IMR-90 (cell line): ENCODE data around the gene HEBP1. TPM values are rescaled to one million over a fixed set of nuclear protein-coding genes. Genes with fewer than 3 reads are reported as not detected.

ENCODE experiments used
- ATAC-seq: fragments of 200-7000 bp; cut with Tn5 transposase; 2 replicates; pipeline ENCODE4 v1.9.1; 2020; ENCODE audit warnings: low read depth, mild to moderate bottlenecking, moderate library complexity
- BruUV-seq: library from RNA; stranded (reverse); fragments of 400-500 nt; replicated peaks from 2 replicates; lab custom pipeline; 2021; lab: Mats Ljungman, UMichigan
- CTCF ChIA-PET: fragments of 300-600 bp; formaldehyde crosslinking; extraction: SDS; loops from one replicate; lab custom pipeline; 2021; ENCODE audit warnings: antibody characterized with exemption; lab: Yijun Ruan, JAX
- POLR2A ChIA-PET: fragments of 300-600 bp; sonication (Branson Sonifier 250); formaldehyde crosslinking; loops from one replicate; lab custom pipeline; 2022; ENCODE audit warnings: antibody characterized with exemption; ENCODE audit not compliant: unreplicated experiment; lab: Charles Lee
- DNase-seq: peaks from one replicate; pipeline ENCODE4 v3.0.0; 2013
- H2AFZ ChIP-seq: replicated peaks from 2 replicates; pipeline ENCODE3; 2013; ENCODE audit warnings: low read length, mild to moderate bottlenecking; ENCODE audit not compliant: poor library complexity
- H2AK5ac ChIP-seq: 2 replicates; pipeline ENCODE4 v1.6.1; 2013; ENCODE audit warnings: low read depth, low read length, inconsistent platforms
- H2AK9ac ChIP-seq: replicated peaks from 2 replicates; pipeline ENCODE3; 2013; ENCODE audit warnings: mild to moderate bottlenecking, low read depth, low read length, moderate library complexity; ENCODE audit not compliant: poor library complexity
- H2BK120ac ChIP-seq: 2 replicates; pipeline ENCODE4 v1.6.1; 2013; ENCODE audit warnings: low read depth, low read length, inconsistent platforms
- H2BK15ac ChIP-seq: 3 replicates; pipeline ENCODE4 v1.6.1; 2013; ENCODE audit warnings: low read depth, low read length, inconsistent platforms
- H2BK20ac ChIP-seq: 2 replicates; pipeline ENCODE4 v1.6.1; 2013; ENCODE audit warnings: low read depth, mild to moderate bottlenecking, inconsistent platforms, low read length, moderate library complexity
- H2BK5ac ChIP-seq: 2 replicates; pipeline ENCODE4 v1.6.1; 2013; ENCODE audit warnings: mild to moderate bottlenecking, low read depth, low read length, inconsistent platforms; ENCODE audit not compliant: poor library complexity, severe bottlenecking
- H3K14ac ChIP-seq: replicated peaks from 2 replicates; pipeline ENCODE4 v1.6.1; 2013; ENCODE audit warnings: low read depth, low read length, inconsistent platforms
- H3K18ac ChIP-seq: 2 replicates; pipeline ENCODE4 v1.6.1; 2013; ENCODE audit warnings: low read depth, low read length, control low read depth
- H3K23ac ChIP-seq: 2 replicates; pipeline ENCODE4 v1.6.1; 2013; ENCODE audit warnings: low read depth, low read length, inconsistent platforms
- H3K27ac ChIP-seq: 2 replicates; pipeline ENCODE4 v1.5.1; 2013; ENCODE audit warnings: mild to moderate bottlenecking, control low read depth, low read length; ENCODE audit not compliant: insufficient read depth
- H3K27me3 ChIP-seq: 2 replicates; pipeline ENCODE4 v1.6.1; 2013; ENCODE audit warnings: low read length; ENCODE audit not compliant: control insufficient read depth, insufficient read depth
- H3K36me3 ChIP-seq: 2 replicates; pipeline ENCODE4 v1.6.1; 2013; ENCODE audit warnings: low read length, mixed read lengths; ENCODE audit not compliant: control insufficient read depth, insufficient read depth
- H3K4ac ChIP-seq: 2 replicates; pipeline ENCODE4 v1.6.1; 2013; ENCODE audit warnings: low read depth, low read length, inconsistent platforms
- H3K4me1 ChIP-seq: 2 replicates; pipeline ENCODE4 v1.6.1; 2013; ENCODE audit warnings: low read length, mixed read lengths; ENCODE audit not compliant: control insufficient read depth, insufficient read depth
- H3K4me2 ChIP-seq: 2 replicates; pipeline ENCODE4 v1.6.1; 2013; ENCODE audit warnings: low read depth, mild to moderate bottlenecking, control low read depth, low read length, moderate library complexity
- H3K4me3 ChIP-seq: 2 replicates; pipeline ENCODE4 v1.5.1; 2013; ENCODE audit warnings: low read depth, mild to moderate bottlenecking, control low read depth, low read length, moderate library complexity; ENCODE audit not compliant: insufficient read depth
- H3K56ac ChIP-seq: 2 replicates; pipeline ENCODE4 v1.6.1; 2013; ENCODE audit warnings: low read length, inconsistent platforms; ENCODE audit not compliant: insufficient read depth; ENCODE audit errors: extremely low read depth
- H3K79me1 ChIP-seq, 2 experiments: 2 replicates each; pipeline ENCODE4 v1.6.1; 2013; ENCODE audit warnings: low read length in 2 of 2, inconsistent platforms in 1 of 2, low read depth in 1 of 2
- H3K9ac ChIP-seq: 2 replicates; pipeline ENCODE4 v1.6.1; 2013; ENCODE audit warnings: low read depth, low read length, control low read depth
- H3K9me1 ChIP-seq: 2 replicates; pipeline ENCODE4 v1.6.1; 2013; ENCODE audit warnings: low read length, inconsistent platforms; ENCODE audit not compliant: insufficient read depth
- H3K9me3 ChIP-seq: 2 replicates; pipeline ENCODE4 v1.6.1; 2013; ENCODE audit warnings: low read length; ENCODE audit not compliant: control insufficient read depth, insufficient read depth
- H4K20me1 ChIP-seq: 2 replicates; pipeline ENCODE4 v1.6.1; 2013; ENCODE audit warnings: low read length, inconsistent platforms; ENCODE audit not compliant: insufficient read depth
- H4K5ac ChIP-seq: 2 replicates; pipeline ENCODE4 v1.6.1; 2013; ENCODE audit warnings: mild to moderate bottlenecking, low read depth, low read length, control low read depth
- H4K8ac ChIP-seq, 2 experiments: 2 replicates each; pipeline ENCODE4 v1.6.1; 2013; ENCODE audit warnings: low read depth in 2 of 2, low read length in 2 of 2, control low read depth in 1 of 2, inconsistent platforms in 1 of 2
- H4K91ac ChIP-seq: 2 replicates; pipeline ENCODE4 v1.6.1; 2013; ENCODE audit warnings: low read depth, low read length, inconsistent platforms; ENCODE audit not compliant: insufficient read depth
- CEBPB ChIP-seq: IDR thresholded peaks from 2 replicates; pipeline ENCODE4 v1.6.1; 2012; ENCODE audit warnings: low read depth, low read length, improper control_type of control experiment
- CHD1 ChIP-seq: IDR thresholded peaks from 2 replicates; pipeline ENCODE4 v1.6.1; 2012; ENCODE audit warnings: low read depth, low read length, improper control_type of control experiment
- FOS ChIP-seq: fragments of 150-350 bp; IDR thresholded peaks from 2 replicates; pipeline ENCODE4 v1.6.1; 2016; ENCODE audit warnings: low read depth, low read length
- MAFK ChIP-seq: IDR thresholded peaks from 2 replicates; pipeline ENCODE4 v1.6.1; 2012; ENCODE audit warnings: low read depth, low read length, improper control_type of control experiment
- MXI1 ChIP-seq: IDR thresholded peaks from 2 replicates; pipeline ENCODE4 v1.6.1; 2012; ENCODE audit warnings: low read depth, mild to moderate bottlenecking, low read length, moderate library complexity, borderline replicate concordance
- POLR2A ChIP-seq: IDR thresholded peaks from 2 replicates; pipeline ENCODE4 v1.6.1; 2012; ENCODE audit warnings: mild to moderate bottlenecking, low read depth, low read length
- RFX5 ChIP-seq: IDR thresholded peaks from 2 replicates; pipeline ENCODE4 v1.8.0; 2012; ENCODE audit warnings: low read depth, mild to moderate bottlenecking, low read length, moderate library complexity
- dilution Hi-C: fragments of 300-500 bp; cut with HindIII; formaldehyde crosslinking; loops from one replicate; pipeline ENCODE4 v1.14.3; 2018; ENCODE audit warnings: low sequenced_read_pairs; ENCODE audit not compliant: unreplicated experiment
- in situ Hi-C: fragments of 300-500 bp; cut with MboI; formaldehyde crosslinking; loops from 3 replicates; pipeline ENCODE4 v1.14.3; 2019; ENCODE audit warnings: low sequenced_read_pairs, inconsistent platforms, mixed read lengths
- intact Hi-C: fragments of 100-400 bp; cut with micrococcal nuclease; formaldehyde crosslinking; loops from 2 replicates; pipeline ENCODE4 v1.10.0; 2022
- polyA plus RNA-seq, 3 experiments: library from polyadenylated mRNA; depleted of rRNA; stranded (reverse); fragments of >200 nt; gene quantifications; 2 replicates each; pipeline ENCODE4 v1.2.3, GENCODE V29; 2012; ENCODE audit warnings: low replicate concordance in 1 of 3
- total RNA-seq: library from RNA; depleted of rRNA; stranded (reverse); fragments of >200 nt; gene quantifications from 2 replicates; pipeline ENCODE4 v1.2.3, GENCODE V29; 2012
- TF ChIP-seq, protein P1 (sequence below): conservative IDR thresholded peaks from 2 replicates; pipeline ENCODE4 v1.5.1; 2012; ENCODE audit warnings: mild to moderate bottlenecking, low read depth, low read length, improper control_type of control experiment
- TF ChIP-seq, protein P2 (sequence below): fragments of 150-350 bp; IDR thresholded peaks from 2 replicates; pipeline ENCODE4 v1.6.1; 2016; ENCODE audit warnings: low read depth, mild to moderate bottlenecking, low read length, moderate library complexity, borderline replicate concordance

The HEBP1 gene
- total and polyA plus RNA-seq, 2 of the 4 experiments (the other 2 are of a cell fraction): 18.8 to 49.2 TPM

- no peaks in the 10 kb centered on the region for H3K36me3 ChIP-seq
- no peak overlapping the region; the same call in 1 of the 2 replicates for H3K18ac ChIP-seq
- no peak overlapping the region for H3K4ac ChIP-seq
- no peak overlapping the region for H3K4me3 ChIP-seq
- dilution Hi-C loops (no loop called here), intact Hi-C loops (no loop called here), in situ Hi-C loops (loop anchor here (5.0 to 25.0 kb wide), 2 partner anchors 185 to 510 kb away; no protein-coding TSS in a partner anchor)
- H4K5ac ChIP-seq: no peak overlapping the region
- H3K27ac ChIP-seq: no peak overlapping the region
- H3K27me3 ChIP-seq: peaks cover 2% of the 10 kb centered on the region
- DNase-seq: no peak
- no peak for TF ChIP-seq MXI1
- no peak for TF ChIP-seq CHD1
- TF ChIP-seq FOS: no peak
- TF ChIP-seq MAFK: no peak
- TF ChIP-seq, protein P1, sequence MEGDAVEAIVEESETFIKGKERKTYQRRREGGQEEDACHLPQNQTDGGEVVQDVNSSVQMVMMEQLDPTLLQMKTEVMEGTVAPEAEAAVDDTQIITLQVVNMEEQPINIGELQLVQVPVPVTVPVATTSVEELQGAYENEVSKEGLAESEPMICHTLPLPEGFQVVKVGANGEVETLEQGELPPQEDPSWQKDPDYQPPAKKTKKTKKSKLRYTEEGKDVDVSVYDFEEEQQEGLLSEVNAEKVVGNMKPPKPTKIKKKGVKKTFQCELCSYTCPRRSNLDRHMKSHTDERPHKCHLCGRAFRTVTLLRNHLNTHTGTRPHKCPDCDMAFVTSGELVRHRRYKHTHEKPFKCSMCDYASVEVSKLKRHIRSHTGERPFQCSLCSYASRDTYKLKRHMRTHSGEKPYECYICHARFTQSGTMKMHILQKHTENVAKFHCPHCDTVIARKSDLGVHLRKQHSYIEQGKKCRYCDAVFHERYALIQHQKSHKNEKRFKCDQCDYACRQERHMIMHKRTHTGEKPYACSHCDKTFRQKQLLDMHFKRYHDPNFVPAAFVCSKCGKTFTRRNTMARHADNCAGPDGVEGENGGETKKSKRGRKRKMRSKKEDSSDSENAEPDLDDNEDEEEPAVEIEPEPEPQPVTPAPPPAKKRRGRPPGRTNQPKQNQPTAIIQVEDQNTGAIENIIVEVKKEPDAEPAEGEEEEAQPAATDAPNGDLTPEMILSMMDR: no peak
- no peak for TF ChIP-seq CEBPB
- TF ChIP-seq, protein P2, sequence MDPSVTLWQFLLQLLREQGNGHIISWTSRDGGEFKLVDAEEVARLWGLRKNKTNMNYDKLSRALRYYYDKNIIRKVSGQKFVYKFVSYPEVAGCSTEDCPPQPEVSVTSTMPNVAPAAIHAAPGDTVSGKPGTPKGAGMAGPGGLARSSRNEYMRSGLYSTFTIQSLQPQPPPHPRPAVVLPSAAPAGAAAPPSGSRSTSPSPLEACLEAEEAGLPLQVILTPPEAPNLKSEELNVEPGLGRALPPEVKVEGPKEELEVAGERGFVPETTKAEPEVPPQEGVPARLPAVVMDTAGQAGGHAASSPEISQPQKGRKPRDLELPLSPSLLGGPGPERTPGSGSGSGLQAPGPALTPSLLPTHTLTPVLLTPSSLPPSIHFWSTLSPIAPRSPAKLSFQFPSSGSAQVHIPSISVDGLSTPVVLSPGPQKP: no peak
- TF ChIP-seq RFX5: no peak
- no peak for TF ChIP-seq POLR2A
- H3K4me1 ChIP-seq: peaks cover 8% of the 10 kb centered on the region
- no peak overlapping the region for H4K91ac ChIP-seq
- no peak overlapping the region for H4K8ac ChIP-seq
- ATAC-seq: no peak
- no peak overlapping the region for H3K9ac ChIP-seq
- H2AK9ac ChIP-seq: no peak overlapping the region
- no peak overlapping the region for H2AK5ac ChIP-seq
- H3K79me1 ChIP-seq: no peaks in the 10 kb centered on the region
- no peak overlapping the region for H2BK15ac ChIP-seq
- H4K20me1 ChIP-seq: no peaks in the 10 kb centered on the region
- ChIA-PET CTCF (interaction anchor here (0.6 to 0.7 kb wide), 2 partner anchors 22 to 67 kb away, joined by 3 to 5 read pairs; no protein-coding TSS in a partner anchor), POLR2A (interaction anchor here (0.6 kb wide), 1 partner anchor 11 kb away, joined by 17 read pairs; no protein-coding TSS in a partner anchor)
- H2AFZ ChIP-seq: no peak overlapping the region
- no peak overlapping the region for H3K23ac ChIP-seq
- H3K4me2 ChIP-seq: no peak overlapping the region
- no TSS peak for BruUV-seq
- no peak overlapping the region for H2BK120ac ChIP-seq
- H3K56ac ChIP-seq: no peak overlapping the region
- H3K14ac ChIP-seq: no peak overlapping the region
- H3K9me3 ChIP-seq: no peaks in the 10 kb centered on the region
- H2BK20ac ChIP-seq: no peak overlapping the region
- no peak overlapping the region for H2BK5ac ChIP-seq
- H3K9me1 ChIP-seq: no peaks in the 10 kb centered on the region
These were observed 27.4 kb upstream of the HEBP1 start for GRCh38 chr12:13027508-13027907.
